Thoracic aorta (tissue), 2 donors: ENCODE data around the gene LEUTX. TPM values are rescaled to one million over a fixed set of nuclear protein-coding genes. Genes with fewer than 3 reads are reported as not detected.

Experiments used
- ATAC-seq: fragments of 150-250 bp; one replicate; pipeline ENCODE4 v1.8.0; 2017; ENCODE audit warnings: low read depth; ENCODE audit not compliant: insufficient number of reproducible peaks, low FRiP score
- DNase-seq: peaks from one replicate; pipeline ENCODE4 v3.0.0-alpha.2; 2020; ENCODE audit warnings: low spot score
- H3K27ac ChIP-seq, 2 donors: fragments of 200-600 bp; sonication (generic); 1 replicate in 1 of 2; 2 replicates in 1 of 2; pipeline ENCODE4 v1.5.1; 2016; ENCODE audit warnings: mild to moderate bottlenecking in 2 of 2, moderate library complexity in 2 of 2
- H3K27me3 ChIP-seq: fragments of 200-600 bp; sonication (generic); replicated peaks from 2 replicates; pipeline ENCODE4 v1.6.0; 2016; ENCODE audit warnings: mild to moderate bottlenecking; ENCODE audit not compliant: insufficient read depth
- H3K36me3 ChIP-seq: fragments of 200-600 bp; sonication (generic); one replicate; pipeline ENCODE4 v1.5.1; 2016
- H3K4me1 ChIP-seq, 2 donors: fragments of 200-600 bp; sonication (generic); 1 replicate in 1 of 2; 2 replicates in 1 of 2; pipeline versions ENCODE4 v1.5.1 to v1.6.0; 2016; ENCODE audit warnings: low read depth in 2 of 2, mild to moderate bottlenecking in 1 of 2; ENCODE audit not compliant: control insufficient read depth in 1 of 2
- H3K4me3 ChIP-seq: fragments of 200-600 bp; sonication (generic); 2 replicates; pipeline ENCODE4 v1.5.1; 2016; ENCODE audit warnings: mild to moderate bottlenecking
- H3K9me3 ChIP-seq: fragments of 200-600 bp; sonication (generic); 2 replicates; pipeline ENCODE4 v1.5.1; 2016
- CTCF ChIP-seq: fragments of 200-600 bp; sonication (generic); IDR thresholded peaks from one replicate; pipeline ENCODE4 v1.5.1; 2019; ENCODE audit warnings: antibody characterized with exemption
- total RNA-seq, 2 donors: library from RNA; depleted of rRNA; stranded (reverse); fragments of >200 nt; gene quantifications; one replicate each; pipeline versions ENCODE4 v1.1.0 to v1.2.3, GENCODE V29; 2016

The LEUTX gene
- total RNA-seq, 2 donors from 2014 or later = not detected

- H3K36me3 ChIP-seq = no peaks in the 10 kb centered on the region
- no peak for DNase-seq
- TF ChIP-seq CTCF = no peak
- no peak for ATAC-seq
- no peak overlapping the region for H3K27ac ChIP-seq
- no peaks in the 10 kb centered on the region for H3K27me3 ChIP-seq
- H3K4me1 ChIP-seq = no peaks in the 10 kb centered on the region
- no peaks in the 10 kb centered on the region for H3K9me3 ChIP-seq
- H3K4me3 ChIP-seq = no peak overlapping the region
Measured at GRCh38 chr19:39736088-39736487, 42.6 kb upstream of the LEUTX start.

GRCh38 chr19:39737351-39737750, 41.3 kb upstream of the LEUTX start:
- Histone ChIP-seq H3K9me3 (no peaks in the 10 kb centered on the region), H3K4me1 (no peaks in the 10 kb centered on the region), H3K27me3 (no peaks in the 10 kb centered on the region), H3K27ac (no peak overlapping the region), H3K36me3 (no peaks in the 10 kb centered on the region), H3K4me3 (no peak overlapping the region)
- DNase-seq (no peak), ATAC-seq (no peak)
- TF ChIP-seq CTCF = no peak

- H3K36me3 ChIP-seq = no peaks in the 10 kb centered on the region
- DNase-seq (no peak), ATAC-seq (no peak)
- H3K27ac ChIP-seq = no peak within 1 kb of the TSS
- H3K27me3 ChIP-seq = no peaks in the 10 kb centered on the region
- H3K9me3 ChIP-seq = no peaks in the 10 kb centered on the region
- H3K4me1 ChIP-seq = no peaks in the 10 kb centered on the region
- no peak for TF ChIP-seq CTCF
- H3K4me3 ChIP-seq = no peak within 1 kb of the TSS
Measured at GRCh38 chr19:39737891-39738290, 40.8 kb upstream of the LEUTX start, which contains the start of gene CLC. Gene CLC, minus strand, starts transcription at chr19:39738029. Its CDS starts 77 bp downstream, at chr19:39737952.

GRCh38 chr19:39738814-39739213, 39.8 kb upstream of the LEUTX start:
- DNase-seq (no peak), ATAC-seq (no peak)
- Histone ChIP-seq H3K4me3 (no peak overlapping the region), H3K36me3 (no peaks in the 10 kb centered on the region), H3K27ac (no peak overlapping the region), H3K27me3 (no peaks in the 10 kb centered on the region), H3K4me1 (no peaks in the 10 kb centered on the region), H3K9me3 (no peaks in the 10 kb centered on the region)
- TF ChIP-seq CTCF = no peak

GRCh38 chr19:39740395-39740794, 38.3 kb upstream of the LEUTX start:
- Histone ChIP-seq H3K9me3 (no peaks in the 10 kb centered on the region), H3K27ac (no peak overlapping the region), H3K27me3 (no peaks in the 10 kb centered on the region), H3K4me3 (no peak overlapping the region), H3K36me3 (no peaks in the 10 kb centered on the region), H3K4me1 (no peaks in the 10 kb centered on the region)
- no peak for TF ChIP-seq CTCF
- ATAC-seq (no peak), DNase-seq (no peak)
